HG02642 (cell line): ENCODE results near the gene ZKSCAN1.
"Not testable (repeated sequence)": the region's sequence is repeated elsewhere in the genome, so short reads cannot be mapped to it uniquely, and the experiment has no call there.

ENCODE experiments used
- ATAC-seq: cut with Tn5 transposase; IDR thresholded peaks from one replicate; pipeline ENCODE4 v1.9.1; 2021; ENCODE audit warnings: mild to moderate bottlenecking; ENCODE audit not compliant: unreplicated experiment, poor library complexity

ZKSCAN1 gene

GRCh38 chr7:99997545-99998137, 17.8 kb upstream of the ZKSCAN1 start:
- ATAC-seq: no peak

- ATAC-seq: no peak
Observed at GRCh38 chr7:100000239-100000638, 15.2 kb upstream of the ZKSCAN1 start.

- ATAC-seq: no peak
Observed at GRCh38 chr7:100003711-100004661, 11.4 kb upstream of the ZKSCAN1 start.

- ATAC-seq: no peak
Observed at GRCh38 chr7:100007887-100008286, 7.5 kb upstream of the ZKSCAN1 start.

- ATAC-seq: no peak
Observed at GRCh38 chr7:100008525-100008924, 6.9 kb upstream of the ZKSCAN1 start.

GRCh38 chr7:100009952-100010351, 5.4 kb upstream of the ZKSCAN1 start:
- not testable (repeated sequence) for ATAC-seq

GRCh38 chr7:100010901-100011300, 4.5 kb upstream of the ZKSCAN1 start:
- ATAC-seq: no peak

GRCh38 chr7:100011516-100011915, 3.9 kb upstream of the ZKSCAN1 start:
- no peak for ATAC-seq

- not testable (repeated sequence) for ATAC-seq
Observed at GRCh38 chr7:100012385-100013327, 2.7 kb upstream of the ZKSCAN1 start.

GRCh38 chr7:100013328-100013676, 2.1 kb upstream of the ZKSCAN1 start:
- ATAC-seq: no peak

GRCh38 chr7:100016215-100016901, 962 bp downstream of the ZKSCAN1 start:
- no peak for ATAC-seq

- ATAC-seq: no peak
Observed at GRCh38 chr7:100017300-100017699, 1.9 kb downstream of the ZKSCAN1 start.

- no peak for ATAC-seq
Observed at GRCh38 chr7:100017875-100018274, 2.5 kb downstream of the ZKSCAN1 start.

- no peak for ATAC-seq
Observed at GRCh38 chr7:100019908-100020307, 4.5 kb downstream of the ZKSCAN1 start.

GRCh38 chr7:100021297-100021696, 5.9 kb downstream of the ZKSCAN1 start:
- no peak for ATAC-seq

- no peak for ATAC-seq
Observed at GRCh38 chr7:100022621-100023020, 7.2 kb downstream of the ZKSCAN1 start.

GRCh38 chr7:100023526-100023925, 8.1 kb downstream of the ZKSCAN1 start:
- no peak for ATAC-seq

- ATAC-seq: no peak
Observed at GRCh38 chr7:100024020-100024619, 8.7 kb downstream of the ZKSCAN1 start.

- no peak for ATAC-seq
Observed at GRCh38 chr7:100027197-100027596, 11.8 kb downstream of the ZKSCAN1 start.

- no peak for ATAC-seq
Observed at GRCh38 chr7:100029596-100029995, 14.2 kb downstream of the ZKSCAN1 start.
